HL-60 (cell line): ENCODE results near the gene HS6ST2.

ENCODE experiments used
- CTCF ChIP-seq: IDR thresholded peaks from one replicate; pipeline ENCODE4 v1.5.1; 2011; ENCODE audit warnings: low read length, control low read depth, inconsistent platforms; ENCODE audit not compliant: insufficient read depth
- REST ChIP-seq: IDR thresholded peaks from 2 replicates; pipeline ENCODE4 v1.6.1; 2012; ENCODE audit warnings: low read depth; ENCODE audit not compliant: insufficient replicate concordance

GRCh38 chrX:132790329-132790728 is 168.1 kb downstream of the HS6ST2 start:
- TF ChIP-seq CTCF (no peak), REST (no peak)
